GM12878 (cell line): ENCODE measurements around the gene COIL. TPM values are rescaled to one million over a fixed set of nuclear protein-coding genes. Genes with fewer than 3 reads are reported as not detected.

ENCODE experiments used
- ATAC-seq: fragments of 200-7000 bp; cut with Tn5 transposase; 3 replicates; pipeline ENCODE4 v1.9.1; 2020; ENCODE audit warnings: mild to moderate bottlenecking, moderate library complexity
- BruUV-seq: library from RNA; stranded (reverse); fragments of 400-500 nt; replicated peaks from 2 replicates; lab custom pipeline; 2021; lab: Mats Ljungman, UMichigan
- CTCF ChIA-PET: fragments of 300-600 bp; sonication (Branson Sonifier 250); formaldehyde crosslinking; extraction: SDS; loops from one replicate; lab custom pipeline; 2021; ENCODE audit warnings: inconsistent platforms; lab: Yijun Ruan, JAX
- POLR2A ChIA-PET: fragments of 350-600 bp; formaldehyde crosslinking; extraction: SDS; loops from one replicate; lab custom pipeline; 2021; ENCODE audit warnings: inconsistent platforms; lab: Charles Lee
- RAD21 ChIA-PET: fragments of 300-600 bp; sonication (Branson Sonifier 250); formaldehyde crosslinking; loops from one replicate; lab custom pipeline; 2023; ENCODE audit warnings: antibody characterized with exemption; ENCODE audit not compliant: unreplicated experiment; lab: Charles Lee
- SMC1A ChIA-PET: fragments of 300-600 bp; sonication (Branson Sonifier 250); formaldehyde crosslinking; loops from one replicate; lab custom pipeline; 2023; ENCODE audit not compliant: unreplicated experiment, uncharacterized antibody; lab: Charles Lee
- DNase-seq: peaks from one replicate; pipeline ENCODE4 v3.0.0-alpha.2; 2011; ENCODE audit warnings: low read depth, low spot score
- FAIRE-seq: peaks from 3 replicates; lab custom pipeline; 2011; peaks lifted over from hg19 to GRCh38; lab: Jason Lieb, UNC
- H2AFZ ChIP-seq: 2 replicates; pipeline ENCODE4 v1.6.0; 2011; ENCODE audit warnings: low read depth, low read length, control low read depth; ENCODE audit not compliant: control insufficient read depth
- H3K27ac ChIP-seq: 2 replicates; pipeline ENCODE4 v1.5.1; 2011; ENCODE audit warnings: control low read depth; ENCODE audit not compliant: control insufficient read depth, insufficient read depth
- H3K27me3 ChIP-seq, 2 experiments: replicated peaks in 1 of 2; 2 replicates each; pipeline versions ENCODE4 v1.6.0 to v1.6.1; 2011; ENCODE audit warnings: low read length in 1 of 2; ENCODE audit not compliant: control insufficient read depth in 2 of 2, insufficient read depth in 2 of 2
- H3K36me3 ChIP-seq, 2 experiments: 2 replicates each; pipeline ENCODE4 v1.5.1; 2011; ENCODE audit warnings: low read length in 1 of 2; ENCODE audit not compliant: control insufficient read depth in 2 of 2, insufficient read depth in 2 of 2
- H3K4me1 ChIP-seq: 2 replicates; pipeline ENCODE4 v1.6.1; 2011; ENCODE audit warnings: mild to moderate bottlenecking, low read length, moderate library complexity, mixed read lengths; ENCODE audit not compliant: control insufficient read depth, insufficient read depth
- H3K4me2 ChIP-seq: 2 replicates; pipeline ENCODE4 v1.6.0; 2011; ENCODE audit warnings: control low read depth; ENCODE audit not compliant: control insufficient read depth, insufficient read depth
- H3K4me3 ChIP-seq: fragments of 200-600 bp; sonication (generic); 2 replicates; pipeline ENCODE4 v1.5.1; 2016
- H3K79me2 ChIP-seq: 2 replicates; pipeline ENCODE4 v1.6.0; 2011; ENCODE audit warnings: low read length; ENCODE audit not compliant: control insufficient read depth, insufficient read depth
- H3K9ac ChIP-seq: 2 replicates; pipeline ENCODE4 v1.8.0; 2011; ENCODE audit warnings: low read length, control low read depth, mixed read lengths; ENCODE audit not compliant: control insufficient read depth, insufficient read depth
- H3K9me3 ChIP-seq: replicated peaks from 3 replicates; pipeline ENCODE4 v1.5.1; 2011; ENCODE audit warnings: mild to moderate bottlenecking, low read length; ENCODE audit not compliant: control insufficient read depth, insufficient read depth
- H4K20me1 ChIP-seq: 2 replicates; pipeline ENCODE4 v1.6.0; 2011; ENCODE audit not compliant: control insufficient read depth, insufficient read depth
- ASH2L ChIP-seq: fragments of 300-600, 200-600 bp; sonication (generic); IDR thresholded peaks from 2 replicates; pipeline ENCODE4 v1.6.1; 2017; ENCODE audit warnings: low read depth, mild to moderate bottlenecking, borderline replicate concordance
- BHLHE40 ChIP-seq, 2 experiments: fragments of 450-650 bp in 1 of 2; IDR thresholded peaks; 2 replicates each; pipeline ENCODE4 v1.6.1; 2011 to 2017; ENCODE audit warnings: low read depth in 2 of 2, borderline replicate concordance in 1 of 2, improper control_type of control experiment in 1 of 2, low read length in 1 of 2, mild to moderate bottlenecking in 1 of 2
- CREB1 ChIP-seq: IDR thresholded peaks from 2 replicates; pipeline ENCODE4 v1.6.1; 2012; ENCODE audit warnings: low read depth, mild to moderate bottlenecking, inconsistent platforms
- EGR1 ChIP-seq, 2 experiments: IDR thresholded peaks; 1 replicate in 1 of 2; 2 replicates in 1 of 2; pipeline ENCODE4 v1.6.1; 2011 to 2012; ENCODE audit warnings: low read depth in 2 of 2, low read length in 2 of 2, borderline replicate concordance in 1 of 2, mild to moderate bottlenecking in 1 of 2, moderate library complexity in 1 of 2
- EZH2 ChIP-seq: IDR thresholded peaks from 2 replicates; pipeline ENCODE4 v1.6.1; 2012; ENCODE audit warnings: low read depth, mild to moderate bottlenecking, control low read depth, inconsistent platforms, low read length, borderline replicate concordance; ENCODE audit not compliant: control insufficient read depth
- FOXK2 ChIP-seq: fragments of 450-650 bp; IDR thresholded peaks from 2 replicates; pipeline ENCODE4 v1.6.1; 2017; ENCODE audit warnings: mild to moderate bottlenecking, moderate library complexity
- HDGF ChIP-seq: fragments of 450-650 bp; IDR thresholded peaks from 2 replicates; pipeline ENCODE4 v1.6.1; 2016; ENCODE audit warnings: antibody characterized with exemption
- MTA2 ChIP-seq: fragments of 450-650 bp; IDR thresholded peaks from 2 replicates; pipeline ENCODE4 v1.6.1; 2016; ENCODE audit warnings: low read depth, mild to moderate bottlenecking, moderate library complexity
- PAX8 ChIP-seq: fragments of 450-650 bp; IDR thresholded peaks from 2 replicates; pipeline ENCODE4 v1.6.1; 2017; ENCODE audit warnings: mild to moderate bottlenecking, moderate library complexity
- RAD21 ChIP-seq: IDR thresholded peaks from 2 replicates; pipeline ENCODE4 v1.6.1; 2011; ENCODE audit warnings: mild to moderate bottlenecking, low read depth, low read length, moderate library complexity; ENCODE audit not compliant: insufficient read depth
- SIX5 ChIP-seq: IDR thresholded peaks from 2 replicates; pipeline ENCODE4 v1.6.1; 2011; ENCODE audit warnings: mild to moderate bottlenecking, low read depth, low read length, moderate library complexity; ENCODE audit not compliant: severe bottlenecking
- SMAD1 ChIP-seq: fragments of 450-650 bp; IDR thresholded peaks from 2 replicates; pipeline ENCODE4 v1.6.1; 2018; ENCODE audit warnings: mild to moderate bottlenecking, low read depth; ENCODE audit not compliant: partially characterized antibody
- SRF ChIP-seq, 2 experiments: IDR thresholded peaks; 2 replicates each; pipeline ENCODE4 v1.6.1; 2011; ENCODE audit warnings: low read depth in 2 of 2, low read length in 2 of 2, mild to moderate bottlenecking in 1 of 2, moderate library complexity in 1 of 2
- STAT3 ChIP-seq: IDR thresholded peaks from 2 replicates; pipeline ENCODE4 v1.6.1; 2011; ENCODE audit warnings: low read depth, low read length, improper control_type of control experiment
- TCF7 ChIP-seq: IDR thresholded peaks from 2 replicates; pipeline ENCODE4 v1.6.1; 2014; ENCODE audit warnings: antibody characterized with exemption, borderline replicate concordance
- ZBED1 ChIP-seq: IDR thresholded peaks from 2 replicates; pipeline ENCODE4 v1.6.1; 2016; ENCODE audit warnings: borderline replicate concordance
- ZNF217 ChIP-seq: fragments of 450-650 bp; IDR thresholded peaks from 2 replicates; pipeline ENCODE4 v1.6.1; 2017; ENCODE audit warnings: antibody characterized with exemption, mild to moderate bottlenecking
- WGBS: methylation state at CpG from one replicate; pipeline ENCODE4 v1.1.6; 2016; ENCODE audit warnings: low lambda C conversion rate; ENCODE audit not compliant: insufficient replicate concordance, insufficient coverage; ENCODE audit errors: missing lambda C conversion rate; 5-methylcytosine and 5-hydroxymethylcytosine counted together
- in situ Hi-C: fragments of 300-500 bp; cut with MboI; formaldehyde crosslinking; loops from 9 replicates; pipeline ENCODE4 v1.14.3; 2018; ENCODE audit warnings: mixed read lengths
- intact Hi-C: fragments of 100-400 bp; cut with micrococcal nuclease; formaldehyde crosslinking; loops from one replicate; pipeline ENCODE4 v1.14.2; 2022; ENCODE audit not compliant: unreplicated experiment
- polyA plus RNA-seq, 11 experiments: library from polyadenylated mRNA; depleted of rRNA in 4 of 11; unstranded in 6 of 11; stranded (reverse) in 5 of 11; fragments of >200 nt; fragmentation: Nextera tagmentation in 4 of 11; fragmentation: Illumina TruSeq in 1 of 11; extraction: Ambion mirVana in 4 of 11; extraction: Trizol in 1 of 11; gene quantifications; 1 replicate in 1 of 11; 2 replicates in 10 of 11; pipeline versions ENCODE4 v1.2.1 to v1.2.3, GENCODE V29; 2011 to 2016; ENCODE audit warnings: inconsistent platforms in 2 of 11, missing spikeins in 2 of 11, low read depth in 1 of 11
- total RNA-seq, 4 experiments: library from RNA; depleted of rRNA in 3 of 4; stranded (reverse); fragments of >200 nt in 3 of 4; fragmentation: Illumina TruSeq in 1 of 4; extraction: Trizol in 1 of 4; gene quantifications; 2 replicates each; pipeline versions ENCODE4 v1.2.1 to v1.2.3, GENCODE V29; 2013 to 2021

Gene COIL
- total and polyA plus RNA-seq, 10 of the 15 experiments (the other 5 are each of a cell fraction or from before 2014, with no cell fraction given): 13.7 to 24.3 (median 17.4) TPM

DNA sequence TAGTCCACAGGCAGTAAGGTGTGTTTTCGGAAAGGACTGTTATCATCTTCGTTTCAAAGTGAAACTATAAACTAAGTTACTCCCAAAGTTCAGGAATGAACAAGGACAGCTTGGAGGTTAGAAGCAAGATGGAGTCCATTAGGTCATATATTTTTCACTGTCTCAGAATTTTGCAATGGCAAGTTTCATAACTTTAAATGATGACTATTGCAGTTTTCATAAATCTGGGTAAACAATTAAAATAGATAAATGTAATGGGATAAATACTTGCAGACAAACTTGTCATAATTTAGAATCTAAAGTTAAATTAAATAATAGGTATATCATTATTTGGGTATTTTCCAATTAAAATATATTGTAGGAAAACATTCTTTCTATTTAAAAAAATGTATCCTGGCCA is 32.3 kb downstream of the COIL start:
- Histone ChIP-seq H3K27ac (no peak overlapping the region), H4K20me1 (no peaks in the 10 kb centered on the region), H3K4me2 (no peak overlapping the region), H2AFZ (no peak overlapping the region), H3K27me3 (no peaks in the 10 kb centered on the region), H3K36me3 (no peaks in the 10 kb centered on the region), H3K9ac (no peak overlapping the region), H3K9me3 (peaks cover 2% of the 10 kb centered on the region; the same call in 2 of the 3 replicates), H3K4me1 (no peaks in the 10 kb centered on the region)
- in situ Hi-C loops: no loop called here
- BruUV-seq: no TSS peak
- RAD21 ChIA-PET: no interaction called here
- POLR2A ChIA-PET: interaction anchor here (0.6 kb wide), 1 partner anchor 34 kb away, joined by 3 read pairs; no protein-coding TSS in a partner anchor
- ATAC-seq: no peak
- FAIRE-seq: no peak
- CTCF ChIA-PET: interaction anchor here (1.3 to 2.8 kb wide), 2 partner anchors 11 to 109 kb away, joined by 5 to 10 read pairs; no protein-coding TSS in a partner anchor
- intact Hi-C loops: no loop called here
- 50% methylated on average over 2 of the region's 2 CpGs for WGBS
- no peak for TF ChIP-seq FOXK2
- TF ChIP-seq MTA2: no peak
- no peak for TF ChIP-seq EZH2
- no peak for TF ChIP-seq SIX5
- TF ChIP-seq ASH2L: no peak
- TF ChIP-seq, all 136 proteins: peak for 0
- SMC1A ChIA-PET: no interaction called here
- no peak for DNase-seq
- no peak overlapping the region for H3K4me3 ChIP-seq
- no peaks in the 10 kb centered on the region for H3K79me2 ChIP-seq

GRCh38 chr17:56926704-56927103 is 34.1 kb downstream of the COIL start:
- RAD21 ChIA-PET: interaction anchor here (1.3 kb wide), 1 partner anchor 105 kb away, joined by 3 read pairs; no protein-coding TSS in a partner anchor
- TF ChIP-seq EGR1 (IDR thresholded peaks at IDR 0.05; ENCODE audit: borderline replicate concordance in 1 of 2, low read depth in 2 of 2, low read length in 2 of 2) (no peak), PAX8 (no peak), CREB1 (no peak), SMAD1 (no peak), SRF (IDR thresholded peaks at IDR 0.05; ENCODE audit: low read depth in 2 of 2, low read length in 2 of 2) (no peak), HDGF (no peak), STAT3 (no peak), RAD21 (no peak), TCF7 (no peak), ZBED1 (no peak), BHLHE40 (IDR thresholded peaks at IDR 0.05; ENCODE audit: borderline replicate concordance in 1 of 2, low read depth in 2 of 2, low read length in 1 of 2) (no peak), ZNF217 (no peak)
- TF ChIP-seq, all 136 proteins: peak for 0
- BruUV-seq: no TSS peak
- in situ Hi-C loops (no loop called here), intact Hi-C loops (no loop called here)
- no peaks in the 10 kb centered on the region for H3K36me3 ChIP-seq
- DNase-seq (no peak), FAIRE-seq (no peak), ATAC-seq (no peak)
- H3K9me3 ChIP-seq: peaks cover 2% of the 10 kb centered on the region; the same call in 2 of the 3 replicates
- no peaks in the 10 kb centered on the region for H3K27me3 ChIP-seq
- no peak overlapping the region for H3K9ac ChIP-seq
- no peak overlapping the region for H3K4me3 ChIP-seq
- SMC1A ChIA-PET: interaction anchor here (0.8 kb wide), 1 partner anchor 19 kb away, joined by 4 read pairs; no protein-coding TSS in a partner anchor
- H2AFZ ChIP-seq: no peak overlapping the region
- H3K4me2 ChIP-seq: no peak overlapping the region
- no peaks in the 10 kb centered on the region for H3K79me2 ChIP-seq
- no peaks in the 10 kb centered on the region for H4K20me1 ChIP-seq
- CTCF ChIA-PET: interaction anchor here (0.7 to 3.4 kb wide), 4 partner anchors 13 to 378 kb away, joined by 3 to 19 read pairs (median 6); no protein-coding TSS in a partner anchor
- POLR2A ChIA-PET: interaction anchor here (0.6 kb wide), 1 partner anchor 50 kb away, joined by 3 read pairs; no protein-coding TSS in a partner anchor
- H3K4me1 ChIP-seq: no peaks in the 10 kb centered on the region
- WGBS: 23% methylated on average over 2 of the region's 2 CpGs
- no peak overlapping the region for H3K27ac ChIP-seq
